MCF 10A (cell line): ENCODE results near the gene ZMYND11. TPM values are rescaled to one million over a fixed set of nuclear protein-coding genes. Genes with fewer than 3 reads are reported as not detected.

Experiments used
- BruUV-seq: library from RNA; stranded (reverse); fragments of 400-500 nt; replicated peaks from 2 replicates; lab custom pipeline; 2021; lab: Mats Ljungman, UMichigan
- CTCF ChIA-PET: fragments of 300-600 bp; sonication (Branson Sonifier 250); formaldehyde crosslinking; extraction: SDS; loops from one replicate; lab custom pipeline; 2021; ENCODE audit warnings: antibody characterized with exemption, inconsistent platforms; lab: Yijun Ruan, JAX
- POLR2A ChIA-PET: fragments of 300-600, 350-650 bp; sonication (Branson Sonifier 250); formaldehyde crosslinking; extraction: SDS; loops from one replicate; lab custom pipeline; 2020; ENCODE audit warnings: antibody characterized with exemption, inconsistent platforms; lab: Yijun Ruan, JAX
- DNase-seq: peaks from one replicate; pipeline ENCODE4 v3.0.0-alpha.2; 2018; ENCODE audit not compliant: unreplicated experiment
- H3K27ac Mint-ChIP-seq: one replicate; pipeline ENCODE4 v1.8.0; 2022; ENCODE audit warnings: mild to moderate bottlenecking, low read depth, mixed read lengths; ENCODE audit not compliant: unreplicated experiment
- H3K27me3 Mint-ChIP-seq: one replicate; pipeline ENCODE4 v1.8.0; 2022; ENCODE audit warnings: mixed read lengths; ENCODE audit not compliant: insufficient read depth, unreplicated experiment
- H3K36me3 Mint-ChIP-seq: one replicate; pipeline ENCODE4 v1.8.0; 2022; ENCODE audit warnings: mild to moderate bottlenecking, moderate library complexity, mixed read lengths; ENCODE audit not compliant: insufficient read depth, unreplicated experiment
- H3K4me1 Mint-ChIP-seq: one replicate; pipeline ENCODE4 v1.8.0; 2022; ENCODE audit warnings: mixed read lengths; ENCODE audit not compliant: insufficient read depth, unreplicated experiment
- H3K4me3 Mint-ChIP-seq: one replicate; pipeline ENCODE4 v1.8.0; 2022; ENCODE audit warnings: mild to moderate bottlenecking, moderate library complexity, mixed read lengths; ENCODE audit not compliant: unreplicated experiment
- H3K9me3 Mint-ChIP-seq: one replicate; pipeline ENCODE4 v1.8.0; 2022; ENCODE audit warnings: mixed read lengths; ENCODE audit not compliant: unreplicated experiment
- intact Hi-C: fragments of 100-400 bp; cut with micrococcal nuclease; formaldehyde crosslinking; loops from 2 replicates; pipeline ENCODE4 v1.14.1; 2022
- total RNA-seq: library from RNA; stranded (reverse); gene quantifications from 2 replicates; pipeline ENCODE4 v1.2.3, GENCODE V29; 2022
- TF ChIP-seq, protein P1 (sequence below): fragments of 200-600 bp; IDR thresholded peaks from one replicate; pipeline ENCODE4 v1.8.0; 2022; ENCODE audit warnings: antibody characterized with exemption, mild to moderate bottlenecking; ENCODE audit not compliant: unreplicated experiment

ZMYND11 gene
- total RNA-seq, 1 experiment from 2014 or later: 70.4 TPM

DNA sequence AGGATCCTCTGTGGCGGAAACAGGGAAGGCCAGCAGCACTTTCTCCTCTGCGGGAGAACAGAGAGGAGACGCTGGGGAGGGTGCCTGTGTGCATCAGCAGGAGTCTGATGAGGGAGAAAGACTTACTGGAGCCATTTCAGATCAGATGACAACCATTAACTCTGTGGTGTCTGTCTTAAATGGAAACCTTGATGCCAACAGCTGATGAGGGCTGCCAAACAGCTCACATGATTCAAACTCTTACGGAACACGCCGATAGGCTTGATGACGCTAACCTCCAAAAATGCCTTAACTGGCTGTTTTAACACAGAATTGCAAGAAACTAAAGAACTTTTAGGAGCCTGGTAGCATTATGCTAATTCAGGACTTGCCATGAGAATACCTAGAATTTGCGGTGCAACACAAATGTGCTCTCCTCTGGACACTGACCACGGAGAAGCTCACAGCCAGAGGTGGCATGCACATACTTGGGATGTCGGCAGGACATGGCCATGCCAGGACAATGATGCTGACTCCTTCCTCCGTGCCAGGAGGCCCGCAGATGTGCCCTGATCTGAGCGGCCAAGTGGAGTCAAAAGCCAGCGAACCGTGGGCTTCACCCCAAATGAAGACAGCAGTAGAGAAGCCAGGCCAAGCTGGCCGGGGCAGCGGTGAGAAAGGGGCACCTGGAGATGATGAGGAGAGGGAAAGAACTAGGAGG is 154.9 kb downstream of the ZMYND11 start:
- no TSS peak for BruUV-seq
- Mint-ChIP-seq H3K9me3 (no peaks in the 10 kb centered on the region), H3K27me3 (peaks cover 22% of the 10 kb centered on the region), H3K4me3 (no peak overlapping the region), H3K36me3 (no peaks in the 10 kb centered on the region), H3K4me1 (no peaks in the 10 kb centered on the region), H3K27ac (no peak overlapping the region)
- ChIA-PET CTCF (no interaction called here), POLR2A (interaction anchor here (0.7 kb wide), 1 partner anchor 442 kb away, joined by 3 read pairs; no protein-coding TSS in a partner anchor)
- intact Hi-C loops: no loop called here
- TF ChIP-seq, protein P1, sequence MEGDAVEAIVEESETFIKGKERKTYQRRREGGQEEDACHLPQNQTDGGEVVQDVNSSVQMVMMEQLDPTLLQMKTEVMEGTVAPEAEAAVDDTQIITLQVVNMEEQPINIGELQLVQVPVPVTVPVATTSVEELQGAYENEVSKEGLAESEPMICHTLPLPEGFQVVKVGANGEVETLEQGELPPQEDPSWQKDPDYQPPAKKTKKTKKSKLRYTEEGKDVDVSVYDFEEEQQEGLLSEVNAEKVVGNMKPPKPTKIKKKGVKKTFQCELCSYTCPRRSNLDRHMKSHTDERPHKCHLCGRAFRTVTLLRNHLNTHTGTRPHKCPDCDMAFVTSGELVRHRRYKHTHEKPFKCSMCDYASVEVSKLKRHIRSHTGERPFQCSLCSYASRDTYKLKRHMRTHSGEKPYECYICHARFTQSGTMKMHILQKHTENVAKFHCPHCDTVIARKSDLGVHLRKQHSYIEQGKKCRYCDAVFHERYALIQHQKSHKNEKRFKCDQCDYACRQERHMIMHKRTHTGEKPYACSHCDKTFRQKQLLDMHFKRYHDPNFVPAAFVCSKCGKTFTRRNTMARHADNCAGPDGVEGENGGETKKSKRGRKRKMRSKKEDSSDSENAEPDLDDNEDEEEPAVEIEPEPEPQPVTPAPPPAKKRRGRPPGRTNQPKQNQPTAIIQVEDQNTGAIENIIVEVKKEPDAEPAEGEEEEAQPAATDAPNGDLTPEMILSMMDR: no peak
- DNase-seq: no peak

DNA sequence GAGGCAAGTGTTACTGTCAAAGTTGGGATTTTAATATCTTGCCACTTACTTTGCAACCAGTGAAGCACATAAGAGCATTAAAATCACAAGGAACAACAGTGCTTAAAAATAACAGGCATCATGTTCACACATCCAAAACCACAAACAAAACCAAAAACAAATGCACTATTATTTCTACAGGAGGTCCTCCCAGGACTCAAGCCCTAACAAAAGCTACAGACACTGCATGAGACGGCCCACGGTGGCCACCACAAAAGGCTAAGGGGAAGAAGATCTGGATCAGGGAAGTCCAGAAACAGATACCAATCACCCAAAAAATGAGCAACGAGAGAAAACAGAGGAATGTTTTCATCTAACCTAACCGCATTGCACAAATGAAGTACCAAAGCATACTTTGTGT is 158.4 kb downstream of the ZMYND11 start:
- Mint-ChIP-seq H3K36me3 (no peaks in the 10 kb centered on the region), H3K27ac (no peak overlapping the region), H3K27me3 (peaks cover 22% of the 10 kb centered on the region), H3K4me3 (no peak overlapping the region), H3K9me3 (no peaks in the 10 kb centered on the region), H3K4me1 (peaks cover 7% of the 10 kb centered on the region)
- no peak for DNase-seq
- intact Hi-C loops: no loop called here
- BruUV-seq: no TSS peak
- TF ChIP-seq, protein P1: no peak
- POLR2A ChIA-PET: no interaction called here
- CTCF ChIA-PET: no interaction called here

DNA sequence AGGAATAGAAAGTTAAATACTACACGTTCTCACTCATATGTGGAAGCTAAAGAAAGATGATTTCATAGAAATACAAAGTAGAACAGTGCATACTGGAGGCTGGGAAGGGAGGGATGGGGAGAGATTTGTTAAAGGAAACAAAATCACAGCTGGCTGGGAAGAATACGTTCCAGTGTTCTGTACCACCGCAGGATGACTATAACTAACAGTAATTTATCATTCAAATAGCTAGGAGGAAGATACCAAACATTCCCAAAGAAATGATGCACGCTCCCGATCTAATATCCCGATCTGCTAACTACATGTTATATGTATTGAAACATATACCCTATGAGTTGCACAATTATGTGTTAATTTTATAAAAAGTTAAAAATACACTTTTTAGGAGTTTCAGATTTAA is 162.3 kb downstream of the ZMYND11 start:
- no peaks in the 10 kb centered on the region for H3K36me3 Mint-ChIP-seq
- intact Hi-C loops: no loop called here
- CTCF ChIA-PET: interaction anchor here (0.7 kb wide), 1 partner anchor 14 kb away, joined by 3 read pairs; no protein-coding TSS in a partner anchor
- H3K4me3 Mint-ChIP-seq: no peak overlapping the region
- BruUV-seq: no TSS peak
- peaks cover 6% of the 10 kb centered on the region for H3K27me3 Mint-ChIP-seq
- H3K27ac Mint-ChIP-seq: peak overlapping the region; percentile 31
- peaks cover 7% of the 10 kb centered on the region for H3K4me1 Mint-ChIP-seq
- DNase-seq: no peak
- H3K9me3 Mint-ChIP-seq: no peaks in the 10 kb centered on the region
- TF ChIP-seq, protein P1: no peak
- POLR2A ChIA-PET: no interaction called here

DNA sequence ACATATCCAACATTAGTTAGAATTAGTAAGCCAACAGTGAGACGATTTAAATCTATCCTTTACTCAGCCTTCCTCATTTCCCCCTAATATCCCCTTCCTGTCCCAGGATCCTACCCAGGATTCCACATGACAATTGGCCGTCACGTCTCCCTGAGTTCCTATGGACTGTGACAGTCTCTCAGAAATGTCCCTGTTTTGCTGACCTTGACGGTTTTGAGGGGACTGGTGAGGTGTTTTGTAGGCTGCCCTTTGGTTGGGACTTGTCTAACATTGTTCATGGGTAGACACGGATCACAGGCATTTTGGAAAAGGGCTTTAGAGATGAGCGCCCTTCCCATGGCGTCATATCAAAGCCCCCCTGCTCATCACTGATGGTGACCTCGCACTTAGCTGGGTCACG is 162.8 kb downstream of the ZMYND11 start:
- TF ChIP-seq, protein P1: no peak
- ChIA-PET POLR2A (interaction anchor here (0.5 kb wide), 1 partner anchor 40 kb away, joined by 3 read pairs; no protein-coding TSS in a partner anchor), CTCF (interaction anchor here (0.7 kb wide), 1 partner anchor 14 kb away, joined by 3 read pairs; no protein-coding TSS in a partner anchor)
- no peak for DNase-seq
- no peaks in the 10 kb centered on the region for H3K36me3 Mint-ChIP-seq
- H3K9me3 Mint-ChIP-seq: no peaks in the 10 kb centered on the region
- intact Hi-C loops: no loop called here
- BruUV-seq: no TSS peak
- peaks cover 2% of the 10 kb centered on the region for H3K27me3 Mint-ChIP-seq
- peaks cover 7% of the 10 kb centered on the region for H3K4me1 Mint-ChIP-seq
- H3K27ac Mint-ChIP-seq: no peak overlapping the region
- no peak overlapping the region for H3K4me3 Mint-ChIP-seq
